ENCODE measurements around the gene CA10. TPM values are rescaled to one million over a fixed set of nuclear protein-coding genes. Genes with fewer than 3 reads are reported as not detected.

CA10 gene
- total and polyA plus RNA-seq, 8 donors, result 0.09 to 2.0 (median 0.27) TPM; not detected in 4

GRCh38 chr17:51645056-51645455, 513.5 kb downstream of the CA10 start:
- 73 to 81% methylated on average over 4 of the region's 4 CpGs for WGBS, 2 donors
- H3K27ac ChIP-seq, result no peak overlapping the region
- FAIRE-seq (no peak), ATAC-seq (no peak), DNase-seq (no peak)
- peaks cover 0 to 11% (median 0%) of the 10 kb centered on the region in 4 donors for H3K27me3 ChIP-seq
- no peaks in the 10 kb centered on the region for H3K9me3 ChIP-seq
- no peak overlapping the region for H3K4me3 ChIP-seq
- intact Hi-C loops (cut with DNase I), result no loop called here
- H3K36me3 ChIP-seq, result no peaks in the 10 kb centered on the region
- no peak for TF ChIP-seq CTCF (IDR thresholded peaks at IDR 0.05)
- H3K4me1 ChIP-seq, result no peaks in the 10 kb centered on the region

- FAIRE-seq (no peak), DNase-seq (no peak), ATAC-seq (no peak)
- H3K36me3 ChIP-seq, result no peaks in the 10 kb centered on the region
- intact Hi-C loops (cut with DNase I), result no loop called here
- WGBS, 2 donors, result 59 to 62% methylated on average over 10 of the region's 10 CpGs
- no peaks in the 10 kb centered on the region for H3K9me3 ChIP-seq
- H3K27ac ChIP-seq, result no peak overlapping the region
- H3K4me3 ChIP-seq, result no peak overlapping the region
- no peaks in the 10 kb centered on the region for H3K4me1 ChIP-seq
- peaks cover 0 to 11% (median 0%) of the 10 kb centered on the region in 4 donors for H3K27me3 ChIP-seq
- TF ChIP-seq CTCF (IDR thresholded peaks at IDR 0.05), result no peak
Measured at GRCh38 chr17:51643702-51644490, 514.6 kb downstream of the CA10 start.

- Histone ChIP-seq H3K4me1 (no peaks in the 10 kb centered on the region), H3K27ac (no peak overlapping the region), H3K36me3 (no peaks in the 10 kb centered on the region), H3K9me3 (no peaks in the 10 kb centered on the region), H3K27me3 (peaks cover 0 to 11% (median 0%) of the 10 kb centered on the region in 4 donors), H3K4me3 (no peak overlapping the region)
- intact Hi-C loops (cut with DNase I), result no loop called here
- FAIRE-seq (no peak), ATAC-seq (no peak), DNase-seq (no peak)
- TF ChIP-seq CTCF (IDR thresholded peaks at IDR 0.05), result no peak
- WGBS, 2 donors, result 38 to 45% methylated on average over 8 of the region's 8 CpGs
Measured at GRCh38 chr17:51642029-51642428, 516.5 kb downstream of the CA10 start.

- Histone ChIP-seq H3K4me3 (no peak overlapping the region), H3K9me3 (no peaks in the 10 kb centered on the region), H3K4me1 (no peaks in the 10 kb centered on the region), H3K36me3 (no peaks in the 10 kb centered on the region), H3K27me3 (peaks cover 0 to 4% (median 0%) of the 10 kb centered on the region in 4 donors), H3K27ac (no peak overlapping the region)
- 35 to 40% methylated on average over 4 of the region's 4 CpGs for WGBS, 2 donors
- intact Hi-C loops (cut with DNase I), result no loop called here
- DNase-seq (no peak), ATAC-seq (no peak), FAIRE-seq (no peak)
- no peak for TF ChIP-seq CTCF (IDR thresholded peaks at IDR 0.05)
Measured at GRCh38 chr17:51640108-51640622, 518.3 kb downstream of the CA10 start.

- H3K36me3 ChIP-seq, result no peaks in the 10 kb centered on the region
- peaks cover 0 to 4% (median 0%) of the 10 kb centered on the region in 4 donors for H3K27me3 ChIP-seq
- 67 to 80% methylated on average over 6 of the region's 6 CpGs for WGBS, 2 donors
- no peak overlapping the region for H3K27ac ChIP-seq
- no peaks in the 10 kb centered on the region for H3K9me3 ChIP-seq
- H3K4me3 ChIP-seq, result no peak overlapping the region
- no peak for ATAC-seq
- DNase-seq, result no peak
- FAIRE-seq, result no peak
- intact Hi-C loops (cut with DNase I), result no loop called here
- no peaks in the 10 kb centered on the region for H3K4me1 ChIP-seq
- no peak for TF ChIP-seq CTCF (IDR thresholded peaks at IDR 0.05)
Measured at GRCh38 chr17:51638971-51639370, 519.5 kb downstream of the CA10 start.
